Neural cell (in vitro differentiated cells): ENCODE data around the gene MACROD1. TPM values are rescaled to one million over a fixed set of nuclear protein-coding genes. Genes with fewer than 3 reads are reported as not detected.
"Not testable (repeated sequence)": the region's sequence is repeated elsewhere in the genome, so short reads cannot be mapped to it uniquely, and the experiment has no call there.

Experiments
- H2AFZ ChIP-seq: fragments of 200-600, 300-800 bp; sonication (generic), shearing (Covaris generic); 2 replicates; pipeline ENCODE4 v1.6.0; 2014; ENCODE audit warnings: low read depth, mild to moderate bottlenecking, antibody characterized with exemption, low read length, moderate library complexity
- H3F3A ChIP-seq: fragments of 200-600 bp; shearing (Covaris generic); 2 replicates; pipeline ENCODE4 v1.6.1; 2016; ENCODE audit warnings: mild to moderate bottlenecking, moderate library complexity, mixed read lengths, antibody characterized with exemption, low read length; ENCODE audit not compliant: insufficient read depth, poor library complexity, severe bottlenecking
- H3K27ac ChIP-seq: fragments of 200-600, 300-800 bp; sonication (generic), shearing (Covaris generic); 2 replicates; pipeline ENCODE4 v1.5.1; 2014; ENCODE audit warnings: mild to moderate bottlenecking, low read length, moderate library complexity
- H3K27me3 ChIP-seq: fragments of 300-800, 200-600 bp; sonication (generic), shearing (Covaris generic); 2 replicates; pipeline ENCODE4 v1.6.0; 2014; ENCODE audit warnings: mild to moderate bottlenecking, low read depth, low read length, moderate library complexity; ENCODE audit not compliant: insufficient read depth
- H3K36me3 ChIP-seq: fragments of 300-800, 200-600 bp; sonication (generic), shearing (Covaris generic); 2 replicates; pipeline ENCODE4 v1.5.1; 2014; ENCODE audit warnings: mild to moderate bottlenecking, antibody characterized with exemption, low read length, moderate library complexity; ENCODE audit not compliant: insufficient read depth
- H3K4me2 ChIP-seq: fragments of 300-800, 200-600 bp; sonication (generic), shearing (Covaris generic); 2 replicates; pipeline ENCODE4 v1.6.0; 2014; ENCODE audit warnings: mild to moderate bottlenecking, low read length
- H3K4me3 ChIP-seq: fragments of 300-800, 200-600 bp; sonication (generic), shearing (Covaris generic); 2 replicates; pipeline ENCODE4 v1.5.1; 2014; ENCODE audit warnings: mild to moderate bottlenecking, low read length, moderate library complexity
- H3K79me2 ChIP-seq: fragments of 200-600 bp; shearing (Covaris generic); replicated peaks from 2 replicates; pipeline ENCODE4 v1.6.0; 2014; ENCODE audit warnings: mild to moderate bottlenecking, low read length, moderate library complexity; ENCODE audit not compliant: insufficient read depth
- H3K9ac ChIP-seq: fragments of 300-800, 200-600 bp; sonication (generic), shearing (Covaris generic); 2 replicates; pipeline ENCODE4 v1.6.1; 2016; ENCODE audit warnings: mild to moderate bottlenecking, low read length, mixed read lengths
- H3K9me2 ChIP-seq: fragments of 200-600 bp; shearing (Covaris generic); 2 replicates; pipeline ENCODE4 v1.6.1; 2016; ENCODE audit warnings: mild to moderate bottlenecking, low read length, mixed read lengths; ENCODE audit not compliant: insufficient read depth
- H3K9me3 ChIP-seq: fragments of 200-600, 300-800 bp; sonication (generic), shearing (Covaris generic); 2 replicates; pipeline ENCODE4 v1.6.1; 2016; ENCODE audit warnings: mild to moderate bottlenecking, mixed run types, low read length, moderate library complexity, mixed read lengths
- H4K20me1 ChIP-seq: fragments of 200-600 bp; shearing (Covaris generic); 2 replicates; pipeline ENCODE4 v1.6.1; 2016; ENCODE audit warnings: mild to moderate bottlenecking, mixed run types; ENCODE audit not compliant: insufficient read depth
- CTCF ChIP-seq: fragments of 450-650 bp; IDR thresholded peaks from 2 replicates; pipeline ENCODE4 v1.5.1; 2014; ENCODE audit warnings: antibody characterized with exemption, mild to moderate bottlenecking, moderate library complexity; ENCODE audit not compliant: poor library complexity, severe bottlenecking
- EP300 ChIP-seq: fragments of 450-650 bp; conservative IDR thresholded peaks from 2 replicates; pipeline ENCODE4 v1.6.1; 2014; ENCODE audit warnings: antibody characterized with exemption, mild to moderate bottlenecking, moderate library complexity; ENCODE audit not compliant: poor library complexity, severe bottlenecking
- EZH2 ChIP-seq: fragments of 200-600, 300-800 bp; shearing (Covaris generic), sonication (generic); IDR thresholded peaks from 2 replicates; pipeline ENCODE4 v1.6.1; 2014; ENCODE audit warnings: antibody characterized with exemption, low read length, borderline replicate concordance, mild to moderate bottlenecking; ENCODE audit not compliant: insufficient read depth, poor library complexity, severe bottlenecking
- MXI1 ChIP-seq: fragments of 450-650 bp; conservative IDR thresholded peaks from 2 replicates; pipeline ENCODE4 v1.6.1; 2014; ENCODE audit warnings: antibody characterized with exemption, mild to moderate bottlenecking; ENCODE audit not compliant: poor library complexity, severe bottlenecking
- POLR2AphosphoS5 ChIP-seq: IDR thresholded peaks from 2 replicates; pipeline ENCODE4 v1.6.1; 2012
- RAD21 ChIP-seq: fragments of 450-650 bp; conservative IDR thresholded peaks from 2 replicates; pipeline ENCODE4 v1.6.1; 2014; ENCODE audit warnings: antibody characterized with exemption, mild to moderate bottlenecking, moderate library complexity
- REST ChIP-seq: IDR thresholded peaks from 2 replicates; pipeline ENCODE4 v1.6.1; 2012; ENCODE audit warnings: borderline replicate concordance
- SMC3 ChIP-seq: fragments of 450-650 bp; conservative IDR thresholded peaks from 2 replicates; pipeline ENCODE4 v1.6.1; 2014; ENCODE audit warnings: antibody characterized with exemption, mild to moderate bottlenecking, moderate library complexity; ENCODE audit not compliant: poor library complexity
- TAF1 ChIP-seq: IDR thresholded peaks from 2 replicates; pipeline ENCODE4 v1.6.1; 2012; ENCODE audit warnings: low read depth
- polyA plus RNA-seq: library from polyadenylated mRNA; depleted of rRNA; stranded (reverse); fragments of >200 nt; gene quantifications from 2 replicates; pipeline ENCODE4 v1.2.3, GENCODE V29; 2014

The MACROD1 gene
- polyA plus RNA-seq, 1 donor from 2014 or later = 30.8 TPM

GRCh38 chr11:64048042-64048854 is 117.7 kb downstream of the MACROD1 start:
- Histone ChIP-seq H3K36me3 (no peaks in the 10 kb centered on the region), H3F3A (no peaks in the 10 kb centered on the region), H3K9me2 (no peaks in the 10 kb centered on the region), H3K27me3 (no peaks in the 10 kb centered on the region), H3K9me3 (no peaks in the 10 kb centered on the region), H4K20me1 (no peaks in the 10 kb centered on the region), H3K4me2 (no peak overlapping the region), H3K4me3 (no peak overlapping the region), H2AFZ (no peak overlapping the region), H3K27ac (no peak overlapping the region), H3K9ac (no peak overlapping the region), H3K79me2 (no peaks in the 10 kb centered on the region)
- TF ChIP-seq REST = no peak
- no peak for TF ChIP-seq EP300
- TF ChIP-seq SMC3 = no peak
- no peak for TF ChIP-seq POLR2AphosphoS5
- TF ChIP-seq MXI1 = no peak
- TF ChIP-seq RAD21 = no peak
- TF ChIP-seq TAF1 = no peak
- TF ChIP-seq EZH2 = no peak
- no peak for TF ChIP-seq CTCF

- not testable (repeated sequence) for H3K9me3 ChIP-seq, H3K9ac ChIP-seq, H3K4me3 ChIP-seq, H3K27ac ChIP-seq, H3K79me2 ChIP-seq, H4K20me1 ChIP-seq, H3K27me3 ChIP-seq, H3F3A ChIP-seq, H3K36me3 ChIP-seq, H3K9me2 ChIP-seq, H2AFZ ChIP-seq, H3K4me2 ChIP-seq
Observed at GRCh38 chr11:64047373-64047772, 118.5 kb downstream of the MACROD1 start.
